Peyer's patch (tissue), 4 donors: Measurements from ENCODE around the gene HSFX3. TPM values are rescaled to one million over a fixed set of nuclear protein-coding genes. Genes with fewer than 3 reads are reported as not detected.
"Not testable (repeated sequence)": the region's sequence is repeated elsewhere in the genome, so short reads cannot be mapped to it uniquely, and the experiment has no call there.

Source experiments
- DNase-seq, 3 donors: peaks; one replicate each; pipeline ENCODE4 v3.0.0-alpha.2; 2017 to 2019
- H3K27ac ChIP-seq, 4 donors: fragments of 200-600 bp; sonication (generic); one replicate each; pipeline ENCODE4 v1.5.1; 2016 to 2019
- H3K27me3 ChIP-seq, 2 donors: fragments of 200-600 bp; sonication (generic); one replicate each; pipeline ENCODE4 v1.5.1; 2019
- H3K36me3 ChIP-seq, 3 donors: fragments of 200-600 bp; sonication (generic); one replicate each; pipeline ENCODE4 v1.5.1; 2016 to 2019
- H3K4me1 ChIP-seq, 4 donors: fragments of 200-600 bp; sonication (generic); one replicate each; pipeline ENCODE4 v1.5.1; 2016 to 2019
- H3K4me3 ChIP-seq, 4 donors: fragments of 200-600 bp; sonication (generic); 1 replicate in 3 of 4; 2 replicates in 1 of 4; pipeline ENCODE4 v1.5.1; 2016 to 2019; ENCODE audit warnings: mild to moderate bottlenecking in 1 of 4
- H3K9me3 ChIP-seq, 4 donors: fragments of 200-600 bp; sonication (generic); one replicate each; pipeline ENCODE4 v1.5.1; 2016 to 2019; ENCODE audit warnings: mild to moderate bottlenecking in 1 of 4
- CTCF ChIP-seq, 6 experiments: fragments of 450-650 bp in 4 of 6; fragments of 200-600 bp in 2 of 6; sonication (generic) in 1 of 6; IDR thresholded peaks; one replicate each; pipeline ENCODE4 v1.5.1; 2017 to 2019; ENCODE audit warnings: antibody characterized with exemption in 6 of 6, mild to moderate bottlenecking in 3 of 6, moderate library complexity in 1 of 6
- POLR2A ChIP-seq, 2 donors: fragments of 450-650 bp; IDR thresholded peaks; one replicate each; pipeline ENCODE4 v1.5.1; 2017; ENCODE audit warnings: antibody characterized with exemption in 2 of 2, mild to moderate bottlenecking in 2 of 2, moderate library complexity in 2 of 2
- total RNA-seq, 4 donors: library from RNA; depleted of rRNA; stranded (reverse); fragments of >200 nt; gene quantifications; one replicate each; pipeline ENCODE4 v1.1.0, GENCODE V29; 2016

The HSFX3 gene
- not detected for total RNA-seq

- not testable (repeated sequence) for H3K27ac ChIP-seq, DNase-seq, H3K9me3 ChIP-seq, H3K27me3 ChIP-seq, H3K4me1 ChIP-seq, H3K36me3 ChIP-seq, H3K4me3 ChIP-seq
Observed at GRCh38 chrX:149549701-149550100, at the start of gene HSFX3. HSFX3 (minus strand) TSS chrX:149549924; CDS start chrX:149549852, 72 bp downstream.

- H3K4me3 ChIP-seq, H3K4me1 ChIP-seq, H3K36me3 ChIP-seq, H3K27me3 ChIP-seq, H3K27ac ChIP-seq, H3K9me3 ChIP-seq, DNase-seq: not testable (repeated sequence)
Observed at GRCh38 chrX:149598603-149599002, 48.9 kb upstream of the HSFX3 start.

GRCh38 chrX:149595943-149596342 is 46.2 kb upstream of the HSFX3 start:
- H3K27me3 ChIP-seq, DNase-seq, H3K4me3 ChIP-seq, H3K27ac ChIP-seq, H3K9me3 ChIP-seq, H3K36me3 ChIP-seq, H3K4me1 ChIP-seq: not testable (repeated sequence)

- H3K27ac ChIP-seq, H3K9me3 ChIP-seq, DNase-seq, H3K4me1 ChIP-seq, H3K36me3 ChIP-seq, H3K4me3 ChIP-seq, H3K27me3 ChIP-seq: not testable (repeated sequence)
Observed at GRCh38 chrX:149595214-149595613, 45.5 kb upstream of the HSFX3 start, which contains the start of gene HSFX2. HSFX2 (minus strand) TSS chrX:149595314; CDS start chrX:149594700, 614 bp downstream.

GRCh38 chrX:149590993-149591392 is 41.3 kb upstream of the HSFX3 start:
- not testable (repeated sequence) for H3K27ac ChIP-seq, H3K4me1 ChIP-seq, H3K36me3 ChIP-seq, DNase-seq, H3K9me3 ChIP-seq, H3K4me3 ChIP-seq, H3K27me3 ChIP-seq

GRCh38 chrX:149587359-149587758 is 37.6 kb upstream of the HSFX3 start, which contains the start of gene MAGEA9B:
MAGEA9B (minus strand) TSS chrX:149587459; CDS start chrX:149583179, 4,280 bp downstream.
- not testable (repeated sequence) for H3K27me3 ChIP-seq, H3K4me1 ChIP-seq, H3K36me3 ChIP-seq, H3K9me3 ChIP-seq, DNase-seq, H3K27ac ChIP-seq, H3K4me3 ChIP-seq

- not testable (repeated sequence) for H3K27me3 ChIP-seq, H3K27ac ChIP-seq, H3K4me1 ChIP-seq, H3K4me3 ChIP-seq, H3K36me3 ChIP-seq, DNase-seq, H3K9me3 ChIP-seq
Observed at GRCh38 chrX:149585631-149586030, 35.9 kb upstream of the HSFX3 start.

GRCh38 chrX:149573456-149573855 is 23.7 kb upstream of the HSFX3 start:
- H3K4me3 ChIP-seq, H3K9me3 ChIP-seq, H3K4me1 ChIP-seq, H3K36me3 ChIP-seq, H3K27me3 ChIP-seq, DNase-seq, H3K27ac ChIP-seq: not testable (repeated sequence)

GRCh38 chrX:149572743-149573142 is 23.0 kb upstream of the HSFX3 start:
- Histone ChIP-seq H3K4me3 (no peak overlapping the region), H3K36me3 (no peaks in the 10 kb centered on the region), H3K9me3 (no peaks in the 10 kb centered on the region), H3K27ac (no peak overlapping the region), H3K27me3 (no peaks in the 10 kb centered on the region), H3K4me1 (no peaks in the 10 kb centered on the region)
- TF ChIP-seq CTCF (IDR thresholded peaks at IDR 0.05): no peak
- no peak for TF ChIP-seq POLR2A (IDR thresholded peaks at IDR 0.05)
- no peak for DNase-seq

- Histone ChIP-seq H3K4me1 (no peaks in the 10 kb centered on the region), H3K27ac (no peak overlapping the region), H3K9me3 (no peaks in the 10 kb centered on the region), H3K27me3 (no peaks in the 10 kb centered on the region), H3K36me3 (no peaks in the 10 kb centered on the region), H3K4me3 (no peak overlapping the region)
- DNase-seq: no peak
- no peak for TF ChIP-seq CTCF (IDR thresholded peaks at IDR 0.05)
- no peak for TF ChIP-seq POLR2A (IDR thresholded peaks at IDR 0.05)
Observed at GRCh38 chrX:149571770-149572169, 22.0 kb upstream of the HSFX3 start.
